Left lung (tissue), 10 donors: ENCODE measurements around the gene XRN2. TPM values are rescaled to one million over a fixed set of nuclear protein-coding genes. Genes with fewer than 3 reads are reported as not detected.

Source experiments
- ATAC-seq: fragments of 200-7000 bp; cut with Tn5 transposase; one replicate; pipeline ENCODE4 v1.9.1; 2020; ENCODE audit warnings: moderate library complexity
- DNase-seq, 4 donors: peaks; one replicate each; pipeline ENCODE4 v3.0.0-alpha.2; 2013 to 2020
- H3K27ac ChIP-seq, 2 donors: fragments of 200-600 bp; sonication (generic) in 1 of 2; one replicate each; pipeline versions ENCODE4 v1.5.0 to v1.8.0; 2020 to 2021
- H3K27me3 ChIP-seq, 2 donors: fragments of 200-600 bp; sonication (generic) in 1 of 2; one replicate each; pipeline versions ENCODE4 v1.5.0 to v1.8.0; 2020 to 2021
- H3K36me3 ChIP-seq, 2 donors: fragments of 200-600 bp; sonication (generic) in 1 of 2; one replicate each; pipeline versions ENCODE4 v1.5.0 to v1.8.0; 2020 to 2021
- H3K4me1 ChIP-seq, 2 donors: fragments of 200-600 bp; one replicate each; pipeline ENCODE4 v1.8.0; 2021
- H3K4me3 ChIP-seq, 2 donors: fragments of 200-600 bp; sonication (generic) in 1 of 2; one replicate each; pipeline versions ENCODE4 v1.5.0 to v1.8.0; 2020 to 2021; ENCODE audit warnings: mild to moderate bottlenecking in 1 of 2
- H3K9me3 ChIP-seq, 2 donors: fragments of 200-600 bp; sonication (generic) in 1 of 2; one replicate each; pipeline versions ENCODE4 v1.5.0 to v1.8.0; 2020 to 2021
- CTCF ChIP-seq, 2 donors: fragments of 200-600 bp; sonication (generic) in 1 of 2; IDR thresholded peaks; one replicate each; pipeline versions ENCODE4 v1.5.0 to v1.8.0; 2021; ENCODE audit warnings: antibody characterized with exemption in 2 of 2
- intact Hi-C, 2 donors: fragments of 100-400 bp; cut with DNase I; formaldehyde crosslinking; loops; one replicate each; pipeline versions ENCODE4 v1.11.2 to v1.14.2; 2022
- polyA plus RNA-seq, 6 donors: library from polyadenylated mRNA; unstranded; fragments of 120-200 nt; gene quantifications; one replicate each; pipeline ENCODE4 v1.2.1, GENCODE V29; 2013; ENCODE audit not compliant: insufficient read length in 6 of 6
- total RNA-seq, 2 donors: library from RNA; stranded (reverse); fragmentation: NEBNext Ultra II Directional; extraction: Animal tissue kit (Norgen Biotek cat#: 25700); gene quantifications; one replicate each; pipeline ENCODE4 v1.2.1, GENCODE V29; 2021
- donor health status: DM: no; HTN: yes; CAD: no.
- donor health status: DM: no; HTN: no; CAD: no.

The XRN2 gene
- total and polyA plus RNA-seq, 8 donors: 45.9 to 90.2 (median 77.8) TPM

- no peaks in the 10 kb centered on the region for H3K36me3 ChIP-seq
- peaks cover 0 to 11% of the 10 kb centered on the region in 2 donors for H3K9me3 ChIP-seq
- intact Hi-C loops: no loop called here
- H3K4me1 ChIP-seq: peaks cover 12 to 66% of the 10 kb centered on the region in 2 donors
- H3K27me3 ChIP-seq: no peaks in the 10 kb centered on the region
- no peak for DNase-seq
- no peak for TF ChIP-seq CTCF (IDR thresholded peaks at IDR 0.05)
- no peak for ATAC-seq
- H3K27ac ChIP-seq: peak overlapping the region in 1 of 2 donors; percentile 11
- no peak overlapping the region for H3K4me3 ChIP-seq
Observed at GRCh38 chr20:21322921-21323331, 19.8 kb downstream of the XRN2 start.

GRCh38 chr20:21323640-21324039 is 20.5 kb downstream of the XRN2 start:
- TF ChIP-seq CTCF (IDR thresholded peaks at IDR 0.05): no peak
- peak; percentile 37 for ATAC-seq
- H3K4me1 ChIP-seq: peaks cover 9 to 62% of the 10 kb centered on the region in 2 donors
- no peak for DNase-seq
- peak overlapping the region in 1 of 2 donors; percentile 81 for H3K27ac ChIP-seq
- H3K9me3 ChIP-seq: peaks cover 0 to 11% of the 10 kb centered on the region in 2 donors
- no peaks in the 10 kb centered on the region for H3K27me3 ChIP-seq
- no peak overlapping the region for H3K4me3 ChIP-seq
- H3K36me3 ChIP-seq: peaks cover 0 to 4% of the 10 kb centered on the region in 2 donors
- intact Hi-C loops: no loop called here

GRCh38 chr20:21324126-21324525 is 21.0 kb downstream of the XRN2 start:
- intact Hi-C loops: no loop called here
- Histone ChIP-seq H3K36me3 (peaks cover 0 to 9% of the 10 kb centered on the region in 2 donors), H3K4me1 (peaks cover 5 to 60% of the 10 kb centered on the region in 2 donors), H3K9me3 (peaks cover 0 to 11% of the 10 kb centered on the region in 2 donors), H3K27me3 (no peaks in the 10 kb centered on the region), H3K4me3 (no peak overlapping the region), H3K27ac (peak overlapping the region in 1 of 2 donors; percentile 81)
- TF ChIP-seq CTCF (IDR thresholded peaks at IDR 0.05): no peak
- DNase-seq (no peak), ATAC-seq (no peak)

- H3K4me1 ChIP-seq: peaks cover 5 to 60% of the 10 kb centered on the region in 2 donors
- H3K27ac ChIP-seq: peak overlapping the region in 1 of 2 donors; percentile 81
- H3K9me3 ChIP-seq: peaks cover 0 to 5% of the 10 kb centered on the region in 2 donors
- intact Hi-C loops: no loop called here
- no peak for TF ChIP-seq CTCF (IDR thresholded peaks at IDR 0.05)
- H3K36me3 ChIP-seq: peaks cover 0 to 16% of the 10 kb centered on the region in 2 donors
- DNase-seq: no peak
- peak; percentile 46 for ATAC-seq
- H3K27me3 ChIP-seq: no peaks in the 10 kb centered on the region
- H3K4me3 ChIP-seq: no peak overlapping the region
Observed at GRCh38 chr20:21325296-21325695, 22.2 kb downstream of the XRN2 start.

- peaks cover 0 to 27% of the 10 kb centered on the region in 2 donors for H3K36me3 ChIP-seq
- peak overlapping the region in 1 of 2 donors; percentile 21 for H3K27ac ChIP-seq
- TF ChIP-seq CTCF (IDR thresholded peaks at IDR 0.05): no peak
- intact Hi-C loops: no loop called here
- ATAC-seq: no peak
- H3K4me1 ChIP-seq: peaks cover 5 to 56% of the 10 kb centered on the region in 2 donors
- H3K9me3 ChIP-seq: peaks cover 0 to 5% of the 10 kb centered on the region in 2 donors
- no peaks in the 10 kb centered on the region for H3K27me3 ChIP-seq
- H3K4me3 ChIP-seq: no peak overlapping the region
- DNase-seq: no peak
Observed at GRCh38 chr20:21326700-21327099, 23.6 kb downstream of the XRN2 start.
